Activated T-cell treated with anti-CD3 and anti-CD28 coated beads for 48 hours (primary cell): Measurements from ENCODE around the gene CORO2B.
"Not testable (repeated sequence)": the region's sequence is repeated elsewhere in the genome, so short reads cannot be mapped to it uniquely, and the experiment has no call there.

Experiments used
- DNase-seq: peaks from one replicate; pipeline ENCODE4 v3.0.0-alpha.2; 2020; ENCODE audit warnings: low read depth

CORO2B gene

DNA sequence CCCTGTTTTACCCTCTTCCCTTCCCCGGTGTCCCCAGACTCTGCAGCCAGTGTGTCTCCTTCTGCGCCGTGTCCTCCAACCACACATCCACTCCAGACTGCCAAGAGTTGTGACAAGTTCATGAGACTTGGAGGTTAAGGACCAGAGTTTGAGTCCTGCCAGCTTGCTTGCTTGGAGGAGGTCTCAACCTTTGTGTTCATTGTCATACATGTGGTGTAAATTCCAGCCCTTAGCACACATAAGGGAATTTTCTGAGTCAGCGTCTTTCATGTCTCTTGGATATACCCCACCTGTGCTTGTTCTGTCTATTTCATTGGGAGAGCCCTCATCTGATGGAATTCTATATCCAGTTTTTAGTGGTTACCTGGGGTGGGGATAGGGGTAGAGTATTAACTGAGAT, 13.3 kb downstream of the CORO2B start:
- DNase-seq = no peak

DNA sequence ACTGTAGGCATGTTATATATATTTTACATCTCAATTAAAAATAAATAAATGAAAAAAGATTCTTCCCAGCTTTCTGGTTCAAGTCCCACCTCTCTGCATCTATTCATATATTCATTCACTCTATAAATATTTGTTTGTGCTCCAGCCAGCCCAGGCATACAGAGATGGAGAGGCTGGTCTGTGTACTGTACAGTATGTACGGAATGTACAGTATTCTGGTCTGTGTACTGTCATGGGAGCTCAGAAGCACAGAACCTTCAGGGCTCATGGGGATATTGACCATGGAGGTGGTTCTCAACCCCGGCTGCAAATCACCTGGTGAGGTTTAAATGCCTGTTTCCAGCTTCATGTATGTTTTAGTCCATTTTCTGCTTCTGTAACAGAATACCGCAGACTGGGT, 13.8 kb downstream of the CORO2B start:
- no peak for DNase-seq

GRCh38 chr15:68593341-68593740, 14.5 kb downstream of the CORO2B start:
- no peak for DNase-seq

DNA sequence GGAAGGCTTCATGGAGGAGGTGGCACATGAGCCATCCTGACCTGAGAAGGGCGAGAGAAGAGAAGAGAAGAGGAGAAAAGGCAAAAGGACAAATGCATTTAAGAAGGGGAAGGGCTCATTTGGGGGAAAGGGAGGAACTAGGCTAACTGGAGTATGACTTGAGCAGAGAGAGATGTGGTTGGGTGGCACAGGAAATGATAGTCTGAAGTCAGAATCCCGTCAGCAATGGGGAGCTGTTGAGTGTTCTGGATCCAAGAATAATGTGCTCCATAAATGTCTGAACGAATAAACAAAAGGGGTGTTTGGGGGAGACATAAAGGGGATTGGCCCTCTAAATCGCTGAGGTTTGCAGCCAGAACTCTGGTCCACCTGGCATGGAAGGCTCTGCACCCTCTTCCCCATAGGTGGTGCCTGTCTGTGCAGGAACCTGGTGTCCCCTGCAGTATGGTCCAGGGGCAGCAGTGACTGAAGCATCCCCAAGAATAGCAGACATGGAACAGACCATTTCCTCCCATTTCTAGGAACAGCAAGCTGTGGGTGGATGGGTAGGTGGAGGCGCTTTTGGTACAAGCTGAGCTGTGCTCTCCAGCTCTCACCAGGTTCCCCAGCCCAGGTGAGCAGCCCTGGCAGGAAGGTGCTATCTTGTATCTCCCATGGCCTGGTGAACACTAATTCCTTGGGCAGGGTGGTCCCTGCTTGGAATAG, 15.2 kb downstream of the CORO2B start:
- no peak for DNase-seq

DNA sequence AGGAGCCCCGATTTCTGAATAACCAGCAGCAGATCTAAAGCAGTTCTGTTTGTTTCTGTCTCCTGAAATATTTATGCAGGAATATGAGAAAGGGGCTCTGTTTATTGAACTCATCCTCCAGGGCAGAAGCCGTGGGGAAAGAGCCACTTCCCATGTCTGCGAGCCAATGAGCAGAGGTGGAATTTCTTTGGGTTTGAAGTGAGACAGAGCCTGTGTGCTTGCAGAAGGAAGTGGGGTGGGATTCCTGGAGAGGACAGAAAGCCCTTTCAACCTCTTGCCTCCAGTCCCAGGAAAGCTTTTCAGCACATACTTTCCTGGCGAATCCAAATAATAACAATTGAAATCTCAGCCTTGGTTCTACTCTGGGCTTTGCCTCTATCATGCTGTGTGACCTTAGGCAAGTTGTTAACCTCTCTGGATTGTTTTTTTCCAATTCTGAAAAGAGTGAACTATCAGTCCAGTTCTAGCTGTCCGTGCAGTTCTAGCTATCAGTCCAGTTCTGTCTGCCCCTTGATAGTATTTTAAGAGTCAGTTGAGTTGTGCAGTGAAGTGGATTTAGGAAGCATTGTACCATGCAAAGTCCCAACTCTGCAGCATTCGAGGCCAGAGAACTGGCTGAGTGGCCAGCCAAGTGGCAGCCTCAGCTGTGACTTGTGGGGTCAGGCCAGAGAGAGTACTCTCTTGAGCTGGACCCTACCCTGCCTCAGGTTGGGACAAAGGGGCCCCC, 15.9 kb downstream of the CORO2B start:
- no peak for DNase-seq

- no peak for DNase-seq
These were observed 16.4 kb downstream of the CORO2B start for GRCh38 chr15:68595260-68595564.

DNA sequence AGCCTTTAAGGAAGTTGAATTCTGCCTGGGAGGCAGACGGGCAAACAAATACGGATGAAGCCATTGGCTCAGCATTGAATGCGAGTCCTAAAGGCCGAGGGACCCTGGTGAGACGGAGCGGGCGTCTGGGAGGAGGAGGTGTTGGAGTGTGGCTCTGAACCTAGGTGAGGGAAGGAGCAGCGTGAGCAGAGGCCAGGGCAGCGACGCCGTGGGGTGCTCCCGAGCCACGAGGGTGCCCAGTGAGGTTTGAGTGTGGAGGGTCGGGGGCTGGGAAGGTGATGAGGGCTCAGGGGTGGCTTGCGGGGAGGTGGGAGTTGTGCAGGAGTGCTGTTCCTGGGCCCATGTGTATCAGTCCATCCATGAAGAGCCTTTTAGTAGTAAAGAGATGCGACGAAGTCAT, 17.0 kb downstream of the CORO2B start:
- DNase-seq = no peak

- DNase-seq = no peak
These were observed 17.9 kb downstream of the CORO2B start for GRCh38 chr15:68596691-68597090.

DNA sequence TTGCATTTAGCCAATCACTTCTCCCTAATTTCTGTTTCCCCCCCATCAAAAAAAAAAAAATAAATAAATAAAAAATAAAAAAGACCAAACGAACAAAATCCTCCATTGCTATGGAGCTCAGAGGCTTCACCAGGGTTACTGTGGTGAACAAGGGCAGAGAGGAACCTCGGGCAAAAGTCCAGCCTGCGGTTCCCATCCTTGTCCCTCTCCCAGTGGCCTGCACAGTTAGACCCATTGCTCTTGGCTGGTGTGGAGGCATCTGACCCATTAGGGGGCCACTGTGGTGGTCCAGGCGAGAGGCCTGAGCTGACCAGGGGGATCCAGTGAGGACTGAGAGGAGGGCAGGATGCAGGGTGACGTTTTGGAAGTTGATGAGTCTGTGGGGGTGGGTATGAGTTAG, 18.8 kb downstream of the CORO2B start:
- DNase-seq = no peak

DNA sequence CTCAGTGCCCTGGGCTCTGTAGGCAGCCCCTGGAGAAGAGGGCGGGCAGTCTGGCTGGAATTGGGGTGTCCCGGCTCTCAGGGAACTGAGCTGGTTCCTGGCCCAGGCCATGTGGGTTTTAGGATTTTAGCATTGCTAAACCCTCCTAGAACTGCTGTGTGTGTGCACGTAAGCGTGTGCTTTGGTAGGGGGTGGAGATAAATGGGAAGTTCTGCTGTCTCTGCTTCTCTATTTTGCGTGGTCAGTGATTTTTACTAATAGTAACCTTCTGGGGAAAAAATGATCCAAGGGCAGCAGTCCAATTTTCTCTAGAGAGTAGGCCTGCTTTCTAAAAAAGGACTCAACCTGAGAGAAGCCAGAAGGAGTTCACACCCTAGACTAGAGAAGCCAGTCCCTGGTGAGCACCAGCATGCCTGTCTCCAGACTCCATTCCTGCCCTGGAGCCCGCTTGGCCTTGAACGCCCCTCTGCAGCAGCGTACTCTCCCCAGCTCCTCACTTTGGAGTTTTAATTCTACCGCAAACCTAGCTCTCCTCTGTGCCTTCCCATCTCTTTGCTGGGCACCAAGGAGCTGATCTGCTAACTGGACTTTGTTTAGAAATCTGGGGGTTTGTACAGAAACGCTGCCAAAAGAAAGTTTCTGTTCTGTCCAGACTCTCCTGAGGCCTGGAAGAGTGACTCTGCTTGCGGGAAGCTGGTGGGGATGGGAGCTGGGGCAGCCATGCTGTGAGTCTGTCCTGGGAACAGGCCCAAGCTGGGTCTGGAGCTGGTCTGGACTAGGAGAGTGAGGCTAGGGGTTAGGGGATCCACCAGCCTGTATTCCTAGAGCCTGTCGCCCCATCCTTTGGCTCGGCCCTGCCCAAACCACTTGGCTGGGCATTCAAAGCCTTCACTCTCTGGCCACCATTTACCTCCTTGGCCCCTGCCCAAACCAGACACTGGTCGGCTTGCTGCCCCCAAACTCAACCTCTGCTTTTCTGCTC, 19.7 kb downstream of the CORO2B start:
- no peak for DNase-seq

GRCh38 chr15:68599153-68599545, 20.4 kb downstream of the CORO2B start:
- DNase-seq = no peak

- DNase-seq = no peak
These were observed 20.8 kb downstream of the CORO2B start for GRCh38 chr15:68599560-68600071.

DNA sequence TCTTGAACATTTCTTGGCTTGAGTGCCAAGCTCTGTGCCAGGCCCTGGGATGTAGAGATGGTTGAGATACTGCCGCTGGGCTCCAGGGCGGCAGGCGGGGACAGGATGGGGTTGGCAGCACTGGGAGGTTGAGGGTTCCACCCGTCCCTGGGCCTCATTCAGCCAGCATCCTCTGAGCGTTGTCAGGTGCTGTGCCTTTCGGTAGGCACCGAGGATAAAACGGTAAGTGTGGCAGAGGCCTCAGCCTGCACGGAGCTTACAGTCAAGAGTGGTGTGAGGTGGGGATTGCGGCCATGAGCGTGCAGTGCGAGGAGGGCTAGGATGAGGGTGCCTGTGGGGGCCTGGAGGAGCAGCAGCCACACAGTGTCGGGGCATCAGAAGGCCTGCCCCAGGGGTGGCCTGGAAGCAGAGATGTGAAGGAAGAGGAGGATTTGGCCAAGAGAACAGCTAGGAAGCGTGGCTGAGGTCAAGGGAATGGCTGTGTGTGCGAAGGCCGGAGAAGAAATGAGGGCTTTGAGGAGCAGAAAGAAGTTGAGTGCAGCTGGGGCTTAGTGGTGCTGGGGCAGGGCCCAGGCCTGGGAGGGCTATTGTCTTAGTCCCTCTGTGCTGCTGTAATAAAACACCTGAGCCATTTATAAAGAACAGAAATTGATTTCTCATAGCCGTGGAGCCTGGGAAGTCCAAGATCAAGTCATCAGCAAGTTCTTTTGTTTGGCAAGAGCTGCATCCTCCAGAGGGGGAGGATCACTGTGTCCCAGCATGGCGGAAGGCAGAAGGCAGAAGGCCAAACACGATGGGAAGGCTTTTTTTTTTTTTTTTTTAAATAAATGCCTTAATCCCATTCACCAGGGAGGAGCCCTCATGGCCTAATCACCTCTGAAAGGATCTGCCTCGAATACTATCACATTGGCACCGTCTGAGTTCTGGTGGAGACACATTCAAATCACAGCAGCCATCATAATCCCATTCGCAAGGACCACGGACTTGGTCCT, 22.7 kb downstream of the CORO2B start:
- no peak for DNase-seq

DNA sequence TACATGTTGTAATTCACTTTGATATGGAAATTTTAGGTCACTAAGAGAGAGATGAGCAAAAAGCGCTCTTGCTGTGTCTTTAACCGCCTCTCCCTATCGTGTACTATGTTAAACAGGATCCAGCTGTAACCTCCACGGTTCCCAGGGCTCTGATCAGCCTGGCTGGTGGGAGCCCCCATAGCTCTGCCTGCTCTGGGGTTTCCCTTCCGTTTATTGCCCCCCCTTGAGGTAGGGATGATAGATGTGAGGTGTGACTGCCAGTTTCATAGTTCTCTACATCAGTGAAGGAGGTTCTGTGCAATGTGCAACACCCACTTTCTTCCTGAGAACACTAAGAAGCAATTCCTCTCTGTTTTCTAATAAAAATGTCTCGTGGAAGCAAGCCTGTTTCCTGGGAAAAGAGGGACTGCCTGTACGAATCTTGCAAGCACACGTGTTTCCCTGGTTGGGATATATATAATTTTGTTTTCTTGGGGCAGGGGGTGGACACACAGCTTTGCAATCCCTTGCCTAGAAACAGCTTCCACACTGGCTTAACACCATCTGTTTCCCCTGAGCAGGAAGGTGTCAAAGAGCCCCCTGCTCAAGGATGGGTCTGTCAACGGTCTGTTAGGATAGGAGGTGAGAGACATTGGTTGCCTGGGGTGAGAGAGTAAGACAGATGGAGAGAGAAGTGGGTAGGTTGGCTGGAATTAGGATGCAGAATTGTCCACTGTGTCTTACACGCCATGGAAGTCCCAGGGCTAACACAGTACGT, 23.8 kb downstream of the CORO2B start:
- no peak for DNase-seq

- DNase-seq = no peak
These were observed 24.4 kb downstream of the CORO2B start for GRCh38 chr15:68603216-68603595.

DNA sequence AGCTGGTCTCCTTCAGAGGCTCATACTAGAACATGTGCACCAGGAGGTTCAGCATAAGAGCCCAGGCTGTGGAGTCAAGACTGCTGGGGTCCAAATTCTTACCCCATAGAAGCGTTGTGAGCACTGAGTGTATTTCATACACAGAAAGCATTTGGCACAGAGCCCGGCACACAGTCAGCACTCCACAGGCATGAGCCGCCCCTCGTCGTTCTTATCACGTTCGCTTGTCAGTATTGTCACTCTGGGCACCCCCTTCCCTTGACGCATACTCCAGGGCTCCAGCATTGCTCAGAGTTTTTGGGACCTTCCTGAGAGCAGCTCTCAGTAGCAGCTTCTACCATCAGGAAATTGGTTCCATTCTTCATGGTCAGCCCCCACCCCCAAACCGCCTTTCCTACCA, 25.2 kb downstream of the CORO2B start:
- no peak for DNase-seq

DNA sequence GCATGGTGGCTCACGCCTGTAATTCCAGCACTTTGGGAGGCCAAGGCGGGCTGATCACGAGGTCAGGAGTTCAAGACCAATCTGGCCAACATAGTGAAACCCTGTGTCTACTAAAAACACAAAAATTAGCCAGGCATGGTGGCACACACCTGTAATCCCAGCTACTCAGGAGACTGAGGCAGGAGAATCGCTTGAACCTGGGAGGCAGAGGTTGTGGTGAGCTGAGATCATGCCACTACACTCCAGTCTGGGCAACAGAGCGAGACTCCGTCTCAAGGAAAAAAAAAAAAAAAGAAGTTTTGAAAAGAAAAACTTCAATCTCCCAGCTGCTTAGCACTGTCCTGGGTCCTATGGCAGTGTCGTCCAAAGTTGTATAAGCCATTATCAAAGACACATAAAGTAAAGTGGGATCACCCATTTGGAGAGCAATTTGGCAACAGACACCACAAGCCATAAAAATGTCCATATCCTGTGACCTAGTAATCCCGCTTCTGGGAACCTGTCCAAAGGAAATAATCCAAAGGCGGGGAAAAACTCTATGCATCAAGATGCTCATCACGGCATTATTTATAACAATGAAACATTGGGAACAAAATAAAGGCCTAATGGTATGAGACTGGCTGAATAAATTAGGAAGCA, 26.2 kb downstream of the CORO2B start:
- not testable (repeated sequence) for DNase-seq

DNA sequence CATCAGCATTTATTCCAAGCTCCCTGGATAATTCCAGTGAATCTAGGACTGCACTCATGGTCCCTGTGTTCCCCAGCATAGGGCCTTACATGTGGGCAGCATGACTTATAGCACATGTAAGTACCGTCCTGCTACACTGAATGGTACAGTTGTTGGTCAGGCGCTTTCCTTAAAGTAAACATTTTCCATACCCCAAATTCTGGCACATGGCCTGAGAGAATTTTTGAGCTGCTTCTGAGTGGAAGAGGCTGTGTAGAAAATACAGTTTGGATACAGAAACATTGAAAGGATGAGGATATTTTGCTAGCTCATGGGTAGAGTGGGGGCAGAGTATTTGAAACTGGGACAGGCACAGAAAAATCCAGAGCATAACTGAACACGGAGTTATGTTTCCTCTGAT, 27.6 kb downstream of the CORO2B start:
- DNase-seq = no peak

GRCh38 chr15:68608206-68608843, 29.5 kb downstream of the CORO2B start:
- no peak for DNase-seq

DNA sequence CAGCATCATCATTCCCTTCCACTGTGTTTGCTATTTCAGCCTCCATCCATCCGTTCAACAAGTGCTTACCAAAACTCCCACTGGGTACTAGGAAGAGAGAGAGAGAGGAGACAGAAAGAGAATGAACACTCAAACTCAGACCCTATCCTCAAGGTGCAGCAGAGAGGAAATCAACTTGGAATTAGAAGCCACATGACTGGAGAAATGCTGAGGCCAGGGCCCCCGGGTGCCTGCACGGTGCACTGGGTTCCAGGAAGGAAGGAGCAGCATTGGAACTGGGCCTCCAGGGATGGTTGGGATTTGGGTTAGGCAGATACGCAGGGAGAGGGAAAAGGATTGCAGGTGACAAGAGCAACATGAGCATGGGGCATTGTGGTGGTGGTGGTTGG, 30.0 kb downstream of the CORO2B start:
- DNase-seq = no peak
